B cell (primary cell): ENCODE results near the gene FBXO15. TPM values are rescaled to one million over a fixed set of nuclear protein-coding genes. Genes with fewer than 3 reads are reported as not detected.

ENCODE experiments used
- ATAC-seq: fragments of 200-7000 bp; cut with Tn5 transposase; one replicate; pipeline ENCODE4 v1.10.0; 2021; ENCODE audit warnings: low read depth, mild to moderate bottlenecking, moderate number of reproducible peaks, moderate library complexity
- CTCF ChIA-PET: fragments of 350-600 bp; sonication (Branson Sonifier 250); formaldehyde crosslinking; loops from one replicate; lab custom pipeline; 2021; ENCODE audit warnings: antibody characterized with exemption, inconsistent platforms; lab: Charles Lee
- POLR2A ChIA-PET: fragments of 350-600 bp; sonication (Branson Sonifier 250); formaldehyde crosslinking; loops from one replicate; lab custom pipeline; 2021; ENCODE audit warnings: antibody characterized with exemption; lab: Charles Lee
- DNase-seq: peaks from one replicate; pipeline ENCODE4 v3.0.0; 2013
- H2AFZ ChIP-seq: 2 replicates; pipeline ENCODE4 v1.6.1; 2012; ENCODE audit warnings: mild to moderate bottlenecking, low read depth, low read length; ENCODE audit not compliant: insufficient read depth, poor library complexity, severe bottlenecking
- H3K27ac ChIP-seq, 2 donors: 1 replicate in 1 of 2; 2 replicates in 1 of 2; pipeline ENCODE4 v1.5.1; 2012 to 2013; ENCODE audit warnings: low read length in 2 of 2, mild to moderate bottlenecking in 2 of 2, moderate library complexity in 1 of 2
- H3K27me3 ChIP-seq, 4 experiments: fragments of 200-600 bp in 1 of 4; sonication (generic) in 1 of 4; replicated peaks in 1 of 4; 1 replicate in 2 of 4; 2 replicates in 2 of 4; pipeline versions ENCODE4 v1.6.1 to v1.7.0; 2013 to 2016; ENCODE audit warnings: low read length in 3 of 4, mild to moderate bottlenecking in 2 of 4, mixed read lengths in 1 of 4, moderate library complexity in 1 of 4; ENCODE audit not compliant: insufficient read depth in 4 of 4, control insufficient read depth in 3 of 4; ENCODE audit errors: control extremely low read depth in 1 of 4
- H3K36me3 ChIP-seq, 2 experiments: replicated peaks in 1 of 2; 1 replicate in 1 of 2; 2 replicates in 1 of 2; pipeline versions ENCODE4 v1.6.1 to v1.7.1; 2013; ENCODE audit warnings: low read length in 1 of 2; ENCODE audit not compliant: insufficient read depth in 2 of 2, control insufficient read depth in 1 of 2; ENCODE audit errors: control extremely low read depth in 1 of 2, extremely low read depth in 1 of 2
- H3K4me1 ChIP-seq, 2 donors: fragments of 200-600 bp in 1 of 2; sonication (generic) in 1 of 2; 1 replicate in 1 of 2; 2 replicates in 1 of 2; pipeline versions ENCODE4 v1.5.1 to v1.6.1; 2013 to 2017; ENCODE audit warnings: low read length in 2 of 2; ENCODE audit not compliant: control insufficient read depth in 2 of 2, insufficient read depth in 2 of 2
- H3K4me2 ChIP-seq: replicated peaks from 2 replicates; pipeline ENCODE3; 2012; ENCODE audit warnings: mild to moderate bottlenecking, low read depth, low read length; ENCODE audit not compliant: poor library complexity, severe bottlenecking
- H3K4me3 ChIP-seq, 5 experiments: fragments of 200-600 bp in 1 of 5; sonication (generic) in 1 of 5; 1 replicate in 3 of 5; 2 replicates in 2 of 5; pipeline versions ENCODE4 v1.5.1 to v1.7.0; 2011 to 2016; ENCODE audit warnings: low read length in 4 of 5, mild to moderate bottlenecking in 4 of 5, low read depth in 2 of 5, control low read depth in 1 of 5, moderate library complexity in 1 of 5; ENCODE audit not compliant: insufficient read depth in 1 of 5; ENCODE audit errors: control extremely low read depth in 1 of 5, extremely low read depth in 1 of 5
- H3K79me2 ChIP-seq: fragments of 200-600 bp; sonication (generic); one replicate; pipeline ENCODE4 v1.6.0; 2016; ENCODE audit warnings: low read length; ENCODE audit not compliant: control insufficient read depth, insufficient read depth
- H3K9ac ChIP-seq: fragments of 200-600 bp; sonication (generic); 2 replicates; pipeline ENCODE4 v1.6.1; 2017; ENCODE audit warnings: mild to moderate bottlenecking, low read length, moderate library complexity
- H3K9me3 ChIP-seq, 3 donors: one replicate each; pipeline versions ENCODE4 v1.6.1 to v1.7.1; 2013; ENCODE audit warnings: low read length in 2 of 3; ENCODE audit not compliant: control insufficient read depth in 2 of 3, insufficient read depth in 1 of 3; ENCODE audit errors: control extremely low read depth in 1 of 3
- H4K20me1 ChIP-seq: 2 replicates; pipeline ENCODE4 v1.6.0; 2012; ENCODE audit warnings: mild to moderate bottlenecking, low read length; ENCODE audit not compliant: insufficient read depth, control insufficient read depth, poor library complexity, severe bottlenecking
- H3K27ac Mint-ChIP-seq: one replicate; pipeline ENCODE4 v1.8.0; 2021; ENCODE audit warnings: mixed read lengths
- H3K27me3 Mint-ChIP-seq: one replicate; pipeline ENCODE4 v1.8.0; 2021; ENCODE audit warnings: mixed read lengths
- H3K4me1 Mint-ChIP-seq: one replicate; pipeline ENCODE4 v1.8.0; 2021; ENCODE audit warnings: mixed read lengths
- H3K4me3 Mint-ChIP-seq: one replicate; pipeline ENCODE4 v1.8.0; 2021; ENCODE audit warnings: mixed read lengths
- H3K9me3 Mint-ChIP-seq: one replicate; pipeline ENCODE4 v1.8.0; 2022; ENCODE audit warnings: mixed read lengths; ENCODE audit not compliant: insufficient read depth
- CTCF ChIP-seq: fragments of 200-600 bp; IDR thresholded peaks from one replicate; pipeline ENCODE4 v1.8.0; 2022; ENCODE audit warnings: antibody characterized with exemption, mild to moderate bottlenecking
- EZH2 ChIP-seq: IDR thresholded peaks from 2 replicates; pipeline ENCODE4 v1.6.1; 2012; ENCODE audit warnings: borderline replicate concordance, low read depth, mild to moderate bottlenecking, moderate library complexity, low read length; ENCODE audit not compliant: insufficient read depth, poor library complexity, severe bottlenecking
- WGBS: methylation state at CpG from one replicate; pipeline ENCODE4 v1.1.5; 2013; ENCODE audit warnings: missing lambda C conversion rate; ENCODE audit not compliant: insufficient coverage; 5-methylcytosine and 5-hydroxymethylcytosine counted together
- intact Hi-C: fragments of 100-400 bp; cut with micrococcal nuclease; formaldehyde crosslinking; loops from one replicate; pipeline ENCODE4 v1.10.0; 2022
- polyA plus RNA-seq: library from polyadenylated mRNA; depleted of rRNA; stranded (reverse); fragments of >200 nt; gene quantifications from 2 replicates; pipeline ENCODE4 v1.2.3, GENCODE V29; 2012
- total RNA-seq, 2 donors: library from RNA; stranded (reverse); fragments of 120-200 nt in 1 of 2; gene quantifications; 1 replicate in 1 of 2; 2 replicates in 1 of 2; pipeline versions ENCODE4 v1.2.3 to v1.2.4, GENCODE V29; 2013 to 2022

The FBXO15 gene
- total and polyA plus RNA-seq, 2 donors (not counting 1 experiment from before 2014, with no cell fraction given), result 1.6 to 4.1 TPM

GRCh38 chr18:74124642-74125041, 23.0 kb downstream of the FBXO15 start:
- ChIA-PET CTCF (interaction anchor here (1.0 kb wide), 1 partner anchor 166 kb away, joined by 3 read pairs; no protein-coding TSS in a partner anchor), POLR2A (no interaction called here)
- DNase-seq, result no peak
- no peak for ATAC-seq
- peaks cover 7% of the 10 kb centered on the region for H3K27me3 Mint-ChIP-seq
- Histone ChIP-seq H3K27ac (no peak overlapping the region), H3K79me2 (no peaks in the 10 kb centered on the region), H3K9ac (no peak overlapping the region), H3K27me3 (no peaks in the 10 kb centered on the region), H3K9me3 (no peaks in the 10 kb centered on the region), H3K4me1 (no peaks in the 10 kb centered on the region), H3K36me3 (no peaks in the 10 kb centered on the region), H3K4me2 (no peak overlapping the region), H4K20me1 (no peaks in the 10 kb centered on the region), H3K4me3 (no peak overlapping the region), H2AFZ (no peak overlapping the region)
- TF ChIP-seq CTCF (no peak), EZH2 (no peak)
- no peaks in the 10 kb centered on the region for H3K4me1 Mint-ChIP-seq
- H3K9me3 Mint-ChIP-seq, result no peaks in the 10 kb centered on the region
- H3K4me3 Mint-ChIP-seq, result no peak overlapping the region
- intact Hi-C loops, result no loop called here
- H3K27ac Mint-ChIP-seq, result no peak overlapping the region
- WGBS, result 100% methylated on average over 1 of the region's 1 CpG

DNA sequence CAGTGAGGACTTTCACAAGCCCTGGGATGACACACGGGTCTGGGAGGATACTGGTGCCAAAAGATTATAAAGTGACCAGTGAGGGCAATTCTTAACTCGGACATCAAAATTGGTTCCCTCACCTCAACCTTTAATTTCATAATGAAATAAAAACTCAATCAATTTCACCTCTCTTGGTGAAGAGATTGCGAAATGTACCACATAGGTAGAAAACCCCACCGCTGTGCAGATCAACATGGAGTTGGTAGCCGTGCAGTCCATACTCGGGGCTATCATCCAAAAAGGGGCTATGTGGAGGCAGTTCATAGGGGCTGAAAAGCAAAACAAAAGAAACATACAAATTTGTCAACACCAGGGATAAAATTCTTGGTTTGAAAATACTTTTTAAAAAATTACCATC, 24.4 kb downstream of the FBXO15 start:
- no peaks in the 10 kb centered on the region for H3K79me2 ChIP-seq
- no peaks in the 10 kb centered on the region for H3K9me3 ChIP-seq
- DNase-seq (no peak), ATAC-seq (no peak)
- 100% methylated on average over 4 of the region's 6 CpGs for WGBS
- Mint-ChIP-seq H3K27me3 (peaks cover 10% of the 10 kb centered on the region), H3K4me3 (no peak overlapping the region), H3K4me1 (no peaks in the 10 kb centered on the region), H3K27ac (no peak overlapping the region), H3K9me3 (no peaks in the 10 kb centered on the region)
- H3K4me1 ChIP-seq, result no peaks in the 10 kb centered on the region
- ChIA-PET CTCF (no interaction called here), POLR2A (no interaction called here)
- H3K9ac ChIP-seq, result no peak overlapping the region
- no peak overlapping the region for H3K4me3 ChIP-seq
- H4K20me1 ChIP-seq, result no peaks in the 10 kb centered on the region
- H3K27ac ChIP-seq, result no peak overlapping the region
- intact Hi-C loops, result no loop called here
- TF ChIP-seq CTCF (no peak), EZH2 (no peak)
- H3K27me3 ChIP-seq, result no peaks in the 10 kb centered on the region
- no peak overlapping the region for H2AFZ ChIP-seq
- H3K4me2 ChIP-seq, result no peak overlapping the region
- no peaks in the 10 kb centered on the region for H3K36me3 ChIP-seq
